Middle frontal gyrus (tissue), 1 donor: ENCODE measurements around the gene SSH2.
"Not testable (repeated sequence)": the region's sequence is repeated elsewhere in the genome, so short reads cannot be mapped to it uniquely, and the experiment has no call there.

Source experiments
- DNase-seq: peaks from one replicate; pipeline ENCODE4 v3.0.0-alpha.2; 2015; ENCODE audit warnings: low spot score; ENCODE audit errors: extremely low spot score

The SSH2 gene, protein sequence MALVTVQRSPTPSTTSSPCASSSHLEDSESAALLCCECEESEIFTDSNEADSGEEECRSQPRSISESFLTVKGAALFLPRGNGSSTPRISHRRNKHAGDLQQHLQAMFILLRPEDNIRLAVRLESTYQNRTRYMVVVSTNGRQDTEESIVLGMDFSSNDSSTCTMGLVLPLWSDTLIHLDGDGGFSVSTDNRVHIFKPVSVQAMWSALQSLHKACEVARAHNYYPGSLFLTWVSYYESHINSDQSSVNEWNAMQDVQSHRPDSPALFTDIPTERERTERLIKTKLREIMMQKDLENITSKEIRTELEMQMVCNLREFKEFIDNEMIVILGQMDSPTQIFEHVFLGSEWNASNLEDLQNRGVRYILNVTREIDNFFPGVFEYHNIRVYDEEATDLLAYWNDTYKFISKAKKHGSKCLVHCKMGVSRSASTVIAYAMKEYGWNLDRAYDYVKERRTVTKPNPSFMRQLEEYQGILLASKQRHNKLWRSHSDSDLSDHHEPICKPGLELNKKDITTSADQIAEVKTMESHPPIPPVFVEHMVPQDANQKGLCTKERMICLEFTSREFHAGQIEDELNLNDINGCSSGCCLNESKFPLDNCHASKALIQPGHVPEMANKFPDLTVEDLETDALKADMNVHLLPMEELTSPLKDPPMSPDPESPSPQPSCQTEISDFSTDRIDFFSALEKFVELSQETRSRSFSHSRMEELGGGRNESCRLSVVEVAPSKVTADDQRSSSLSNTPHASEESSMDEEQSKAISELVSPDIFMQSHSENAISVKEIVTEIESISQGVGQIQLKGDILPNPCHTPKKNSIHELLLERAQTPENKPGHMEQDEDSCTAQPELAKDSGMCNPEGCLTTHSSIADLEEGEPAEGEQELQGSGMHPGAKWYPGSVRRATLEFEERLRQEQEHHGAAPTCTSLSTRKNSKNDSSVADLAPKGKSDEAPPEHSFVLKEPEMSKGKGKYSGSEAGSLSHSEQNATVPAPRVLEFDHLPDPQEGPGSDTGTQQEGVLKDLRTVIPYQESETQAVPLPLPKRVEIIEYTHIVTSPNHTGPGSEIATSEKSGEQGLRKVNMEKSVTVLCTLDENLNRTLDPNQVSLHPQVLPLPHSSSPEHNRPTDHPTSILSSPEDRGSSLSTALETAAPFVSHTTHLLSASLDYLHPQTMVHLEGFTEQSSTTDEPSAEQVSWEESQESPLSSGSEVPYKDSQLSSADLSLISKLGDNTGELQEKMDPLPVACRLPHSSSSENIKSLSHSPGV (N-terminal part only)

DNA sequence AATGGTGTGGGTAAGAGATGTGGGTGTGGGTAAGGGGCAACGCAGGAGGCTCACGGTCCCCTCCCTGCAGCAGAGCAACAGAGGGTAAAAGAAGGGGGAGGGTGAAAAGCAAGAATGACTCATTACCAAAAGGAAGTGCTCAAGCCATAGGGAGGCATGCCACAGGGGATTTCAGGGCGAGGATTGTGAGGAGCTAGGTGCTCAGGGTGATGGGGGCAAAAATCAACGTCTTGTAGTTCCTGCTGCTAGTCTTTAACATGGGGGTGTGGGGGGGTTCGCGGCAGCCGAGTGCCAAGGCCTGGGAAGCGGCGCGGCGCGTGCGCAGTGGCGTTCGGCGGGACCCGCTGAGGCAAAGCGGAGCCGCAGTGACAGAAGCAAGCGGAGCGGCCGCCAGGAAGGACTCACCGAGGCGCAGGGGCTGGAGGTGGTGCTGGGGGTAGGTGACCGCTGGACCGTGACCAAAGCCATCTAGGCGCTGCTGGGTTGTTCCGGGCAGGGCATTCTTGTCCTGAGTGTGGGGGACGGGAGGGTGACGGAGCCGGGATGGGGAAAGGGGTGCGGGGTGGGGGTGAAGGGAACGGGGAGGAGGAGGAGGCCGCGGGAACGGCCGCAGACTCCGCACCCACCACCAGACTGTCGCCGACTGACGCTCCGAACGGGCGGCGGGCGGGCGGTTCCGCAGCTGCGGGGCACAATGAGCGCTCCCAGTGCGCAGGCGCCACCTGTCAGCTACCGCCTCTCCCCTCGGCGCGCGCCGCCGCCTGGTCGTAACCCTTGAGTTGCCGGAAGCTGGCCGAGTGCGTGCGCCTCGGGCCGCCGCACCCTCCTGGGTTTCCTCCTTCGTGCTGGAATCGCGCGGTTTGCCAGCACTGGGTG lies at the start of gene SSH2:
Gene SSH2 (minus strand): TSS at position 696 of the 876 bp plus-strand sequence. CDS start 228 bp downstream, at position 468.
- DNase-seq = peak; percentile 88

- no peak for DNase-seq
Measured at GRCh38 chr17:29977836-29978235, 47.8 kb upstream of the SSH2 start.

DNA sequence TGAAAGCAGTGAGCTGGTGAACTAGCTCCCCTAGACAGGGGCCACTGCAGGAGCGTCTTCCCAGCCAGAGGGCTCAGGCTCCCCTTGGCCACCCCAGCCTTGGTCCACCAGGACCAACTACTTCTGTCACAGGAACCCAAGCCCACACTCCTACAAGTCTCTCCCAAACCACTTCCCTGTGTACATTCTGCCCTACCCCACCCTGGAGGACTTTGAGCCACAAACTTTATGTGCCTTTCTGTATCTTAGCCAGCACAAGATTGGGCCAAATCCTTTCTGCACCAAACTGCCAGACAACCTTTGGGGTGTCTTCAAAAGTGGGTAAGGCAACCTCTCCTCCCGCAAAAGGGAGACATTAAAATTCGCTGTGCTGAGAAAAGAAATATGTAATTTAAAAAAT lies 43.0 kb upstream of the SSH2 start:
- DNase-seq = no peak

DNA sequence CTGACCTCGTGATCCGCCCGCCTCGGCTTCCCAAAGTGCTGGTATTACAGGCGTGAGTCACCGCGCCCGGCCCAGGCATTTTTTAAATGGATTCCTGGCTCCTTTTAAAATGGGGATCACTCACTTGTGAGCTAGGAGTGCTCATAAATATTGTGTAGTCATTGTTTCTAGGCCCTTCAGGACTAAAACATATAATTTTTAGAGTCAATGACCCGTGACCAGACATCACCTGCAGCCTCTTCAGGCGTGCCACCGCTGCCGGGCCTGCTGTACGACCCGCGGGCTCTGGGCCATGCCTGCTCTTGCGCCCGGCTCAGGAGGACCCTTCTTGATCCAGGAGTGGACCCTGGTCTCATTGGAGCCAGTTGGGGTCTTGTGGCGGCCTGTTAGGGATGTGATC lies 42.2 kb upstream of the SSH2 start:
- no peak for DNase-seq

DNA sequence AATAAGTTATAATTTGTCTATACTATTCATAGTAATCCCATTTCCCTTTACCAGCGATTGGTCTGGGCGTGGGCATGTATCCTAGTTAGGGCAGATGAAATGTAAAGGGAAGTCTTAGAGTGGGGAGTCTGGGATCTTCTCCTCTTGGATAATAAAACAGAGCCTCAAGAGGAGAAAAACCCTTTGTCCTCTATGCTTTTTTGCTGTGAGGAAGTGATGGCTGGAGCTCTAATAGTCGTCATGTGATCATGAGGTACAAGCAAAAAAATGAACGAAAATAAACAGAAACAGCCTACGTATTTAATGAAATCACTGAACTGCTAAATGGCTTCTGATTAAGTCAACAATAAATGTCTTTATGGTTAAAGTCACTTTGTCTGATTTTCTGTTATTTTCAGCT lies 38.2 kb upstream of the SSH2 start:
- no peak for DNase-seq

GRCh38 chr17:29962656-29963055 lies 32.6 kb upstream of the SSH2 start:
- no peak for DNase-seq

- DNase-seq = no peak
Measured at GRCh38 chr17:29959658-29960337, 29.8 kb upstream of the SSH2 start.

DNA sequence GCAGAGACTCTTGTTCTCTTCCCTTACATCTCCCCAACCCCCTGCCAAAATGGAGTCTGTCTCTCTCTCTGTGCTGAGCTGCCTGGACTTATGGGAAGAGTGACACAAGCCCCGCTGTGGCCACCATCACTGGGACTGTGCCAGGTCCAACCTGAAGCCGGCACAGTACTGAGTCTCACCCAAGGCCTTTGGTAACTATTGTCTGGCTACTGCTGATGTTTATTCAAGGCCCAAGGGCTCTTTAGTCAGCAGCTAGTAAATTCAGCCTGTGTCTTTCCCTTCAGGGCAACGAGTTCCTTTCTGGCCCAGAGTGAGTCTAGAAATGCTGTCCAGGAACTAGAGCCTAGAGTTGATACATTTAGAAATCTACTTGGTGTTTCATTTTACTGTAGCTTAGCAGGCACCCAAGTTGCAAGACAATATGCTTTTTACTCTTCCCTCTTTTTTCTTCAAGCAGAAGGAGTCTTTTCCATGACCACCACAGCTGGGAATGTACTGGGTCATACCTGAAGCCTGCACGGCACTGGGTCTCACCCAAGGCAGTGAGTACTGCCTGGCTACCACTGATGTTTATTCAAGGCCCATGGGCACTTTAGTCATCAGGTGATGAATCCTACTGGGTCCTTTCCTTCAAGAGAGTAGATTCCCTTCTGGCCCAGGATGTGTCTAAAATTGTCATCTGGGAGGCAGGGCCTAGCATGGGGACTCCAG lies 29.1 kb upstream of the SSH2 start:
- no peak for DNase-seq

GRCh38 chr17:29957488-29957887 lies 27.5 kb upstream of the SSH2 start:
- DNase-seq = not testable (repeated sequence)

GRCh38 chr17:29956225-29956624 lies 26.2 kb upstream of the SSH2 start:
- no peak for DNase-seq

GRCh38 chr17:29954405-29954804 lies 24.4 kb upstream of the SSH2 start:
- DNase-seq = no peak

DNA sequence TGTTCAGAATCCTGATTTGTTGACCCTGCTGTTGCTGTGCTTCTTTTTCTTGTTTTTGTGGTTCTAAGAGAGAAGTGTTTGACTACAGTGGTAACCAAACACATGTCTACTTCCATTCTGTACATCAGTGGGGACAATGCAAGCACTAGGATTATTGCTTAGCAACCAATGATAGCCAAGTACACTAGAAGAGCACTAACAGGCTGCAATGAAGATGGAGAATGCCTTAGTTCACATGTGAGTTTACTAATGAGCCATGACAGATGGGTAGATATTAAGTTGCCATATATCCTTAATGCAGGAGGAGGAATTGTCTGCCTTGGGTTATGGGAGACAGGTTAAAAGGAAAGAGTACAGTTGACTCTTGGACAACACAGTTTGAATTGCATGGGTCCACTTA lies 19.7 kb upstream of the SSH2 start:
- DNase-seq = no peak

DNA sequence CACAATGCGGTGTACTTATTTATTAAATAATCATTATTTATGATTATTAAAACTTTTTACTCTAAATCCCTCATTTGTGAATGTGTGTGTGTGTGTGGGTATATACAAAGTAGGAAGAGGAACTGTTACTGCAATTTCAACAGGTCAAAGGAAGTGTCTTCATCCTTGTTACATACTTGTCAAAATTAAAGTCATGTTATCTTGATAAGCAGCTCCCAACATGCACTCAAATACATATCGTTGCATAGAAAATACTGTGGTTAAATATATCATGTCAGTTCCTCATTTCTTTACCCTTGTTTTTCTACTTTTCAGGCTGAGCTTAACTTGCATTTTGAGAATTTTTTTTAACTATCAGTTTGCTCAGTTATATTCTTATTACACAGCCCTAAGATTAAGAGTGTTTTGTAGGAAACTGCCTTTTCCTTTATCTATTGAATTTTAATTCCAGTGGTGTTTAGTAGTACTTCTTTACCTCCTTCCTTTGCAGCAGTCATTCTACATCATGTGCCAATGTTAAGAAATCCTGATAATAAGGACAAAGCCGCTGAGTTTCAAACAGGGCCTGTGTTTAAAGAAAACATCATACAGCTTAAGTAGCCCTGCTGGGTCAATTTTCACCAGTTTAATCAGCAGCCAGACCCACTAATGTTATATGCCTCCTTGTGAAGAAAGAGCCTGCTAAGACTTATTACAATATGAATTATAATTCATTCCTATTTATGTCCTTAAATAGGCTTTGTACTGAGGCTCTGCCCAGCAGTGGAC lies 18.6 kb upstream of the SSH2 start:
- DNase-seq = no peak

DNA sequence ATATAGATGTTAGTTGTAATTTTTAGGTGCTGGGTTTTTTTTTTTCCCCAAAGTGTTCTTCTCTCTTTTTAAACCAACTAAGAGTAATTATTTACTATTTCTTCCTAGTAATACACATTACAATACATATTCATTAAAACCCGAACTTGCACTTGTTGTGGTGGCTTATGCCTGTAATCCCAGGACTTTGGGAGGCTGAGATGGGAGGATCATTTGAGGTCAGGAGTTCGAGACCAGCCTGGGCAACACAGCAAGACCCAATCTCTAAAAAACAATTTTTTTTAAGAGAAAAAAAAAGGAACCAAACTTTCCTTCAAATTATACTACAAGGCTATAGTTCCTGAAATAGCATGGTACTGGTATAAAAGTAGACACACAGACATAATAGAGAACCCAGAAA lies 15.3 kb upstream of the SSH2 start:
- no peak for DNase-seq

GRCh38 chr17:29941334-29941733 lies 11.3 kb upstream of the SSH2 start, which contains the start of gene EFCAB5:
TSS of gene EFCAB5 (plus strand) at chr17:29941634. CDS start at chr17:29941797, 163 bp downstream.
- DNase-seq = no peak

- no peak for DNase-seq
Measured at GRCh38 chr17:29936724-29937123, 6.7 kb upstream of the SSH2 start.

- DNase-seq = not testable (repeated sequence)
Measured at GRCh38 chr17:29935909-29936308, 5.9 kb upstream of the SSH2 start.

- no peak for DNase-seq
Measured at GRCh38 chr17:29933379-29933778, 3.4 kb upstream of the SSH2 start.
